Measurements from ENCODE around the gene PGBD2. TPM values are rescaled to one million over a fixed set of nuclear protein-coding genes. Genes with fewer than 3 reads are reported as not detected.
"Not testable (repeated sequence)": the region's sequence is repeated elsewhere in the genome, so short reads cannot be mapped to it uniquely, and the experiment has no call there.

Gene PGBD2
- polyA plus RNA-seq, 3 donors: 2.9 to 7.1 (median 3.9) TPM

DNA sequence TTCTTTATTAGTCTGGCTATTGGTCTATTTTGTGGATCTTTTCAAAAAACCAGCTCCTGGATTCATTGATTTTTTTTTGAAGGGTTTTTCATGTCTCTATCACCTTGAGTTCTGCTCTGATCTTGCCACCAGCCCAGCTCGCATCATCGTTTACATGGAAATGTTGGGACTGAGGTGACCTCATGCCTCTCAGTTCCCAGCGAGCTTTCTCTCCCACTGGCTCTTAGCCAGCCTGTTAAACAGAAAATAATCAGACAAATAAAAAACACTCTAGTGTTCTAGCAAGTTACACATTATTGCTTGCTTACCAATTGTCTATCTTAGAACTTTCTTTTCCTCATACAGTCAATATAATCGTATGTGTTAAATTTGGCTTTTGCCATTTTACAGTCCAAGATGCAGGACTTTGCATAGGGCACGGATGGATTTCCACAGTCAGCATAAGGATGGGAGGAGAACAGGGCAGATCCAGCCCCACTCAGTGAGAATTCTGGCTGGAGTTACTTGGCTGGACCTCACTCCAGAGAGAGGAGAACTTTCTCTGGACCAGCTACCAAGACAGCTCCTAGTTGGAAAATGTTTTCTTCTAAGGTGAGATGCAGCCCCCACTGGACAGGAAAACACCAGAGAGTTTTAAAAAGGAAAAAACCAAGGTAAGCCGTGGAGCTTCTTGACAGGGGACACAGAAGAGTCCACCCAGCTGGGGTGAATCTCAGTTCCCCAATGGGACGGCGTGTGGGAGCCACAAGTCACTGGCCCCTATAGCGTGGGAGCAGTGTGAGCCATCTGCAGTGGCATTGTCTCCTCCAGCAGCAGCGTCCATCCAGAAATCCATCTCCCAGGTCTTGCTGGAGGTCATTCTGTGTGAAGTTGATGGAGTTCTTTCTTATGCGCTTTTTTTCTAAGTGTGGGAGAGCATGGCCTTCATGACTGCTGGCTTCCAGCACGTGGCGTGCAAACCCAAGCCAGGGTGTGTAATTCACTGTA is 17.6 kb downstream of the PGBD2 start:
- Mint-ChIP-seq H3K27ac (peak overlapping the region in 1 of 7 donors; percentile 58), H3K36me3 (peaks cover 47 to 48% of the 10 kb centered on the region in 2 donors), H3K27me3 (ENCODE audit: low read depth in 3 of 3) (no peaks in the 10 kb centered on the region), H3K9me3 (peaks cover 0 to 1% (median 0%) of the 10 kb centered on the region in 7 donors), H3K4me1 (peaks cover 54% of the 10 kb centered on the region), H3K4me3 (no peak overlapping the region)
- Histone ChIP-seq H3K27me3 (ENCODE audit: control insufficient read depth in 2 of 2, insufficient read depth in 2 of 2, low read length in 2 of 2) (no peaks in the 10 kb centered on the region), H3K27ac (ENCODE audit: low read depth in 1 of 2, low read length in 2 of 2) (no peak overlapping the region), H3K9me3 (replicated peaks in 1 of 2; ENCODE audit: control insufficient read depth in 1 of 2, insufficient read depth in 1 of 2, low read length in 2 of 2) (no peaks in the 10 kb centered on the region), H3K4me2 (replicated peaks; ENCODE audit: extremely low read depth, low read length, poor library complexity, severe bottlenecking) (no peak overlapping the region), H2AFZ (ENCODE audit: insufficient read depth, low read depth, low read length, poor library complexity, severe bottlenecking) (no peak overlapping the region), H4K20me1 (ENCODE audit: insufficient read depth, low read length) (peaks cover 6% of the 10 kb centered on the region), H3K9ac (ENCODE audit: insufficient read depth, low read length, poor library complexity, severe bottlenecking) (no peak overlapping the region), H3K4me1 (ENCODE audit: control insufficient read depth in 1 of 2, insufficient read depth in 2 of 2, low read length in 2 of 2) (peaks cover 8 to 18% of the 10 kb centered on the region in 2 donors), H3K36me3 (replicated peaks in 1 of 2; ENCODE audit: control insufficient read depth in 1 of 2, insufficient read depth in 2 of 2, low read length in 2 of 2) (peaks cover 11 to 15% of the 10 kb centered on the region in 2 donors), H3K4me3 (replicated peaks in 1 of 3; ENCODE audit: low read depth in 2 of 3, low read length in 3 of 3) (no peak overlapping the region), H3K79me2 (ENCODE audit: insufficient read depth, low read length) (no peaks in the 10 kb centered on the region)
- WGBS (ENCODE audit: insufficient coverage): 79% methylated on average over 2 of the region's 13 CpGs
- intact Hi-C loops (cut with micrococcal nuclease): no loop called here
- TF ChIP-seq, protein P1, sequence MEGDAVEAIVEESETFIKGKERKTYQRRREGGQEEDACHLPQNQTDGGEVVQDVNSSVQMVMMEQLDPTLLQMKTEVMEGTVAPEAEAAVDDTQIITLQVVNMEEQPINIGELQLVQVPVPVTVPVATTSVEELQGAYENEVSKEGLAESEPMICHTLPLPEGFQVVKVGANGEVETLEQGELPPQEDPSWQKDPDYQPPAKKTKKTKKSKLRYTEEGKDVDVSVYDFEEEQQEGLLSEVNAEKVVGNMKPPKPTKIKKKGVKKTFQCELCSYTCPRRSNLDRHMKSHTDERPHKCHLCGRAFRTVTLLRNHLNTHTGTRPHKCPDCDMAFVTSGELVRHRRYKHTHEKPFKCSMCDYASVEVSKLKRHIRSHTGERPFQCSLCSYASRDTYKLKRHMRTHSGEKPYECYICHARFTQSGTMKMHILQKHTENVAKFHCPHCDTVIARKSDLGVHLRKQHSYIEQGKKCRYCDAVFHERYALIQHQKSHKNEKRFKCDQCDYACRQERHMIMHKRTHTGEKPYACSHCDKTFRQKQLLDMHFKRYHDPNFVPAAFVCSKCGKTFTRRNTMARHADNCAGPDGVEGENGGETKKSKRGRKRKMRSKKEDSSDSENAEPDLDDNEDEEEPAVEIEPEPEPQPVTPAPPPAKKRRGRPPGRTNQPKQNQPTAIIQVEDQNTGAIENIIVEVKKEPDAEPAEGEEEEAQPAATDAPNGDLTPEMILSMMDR (IDR thresholded peaks at IDR 0.05): no peak
- DNase-seq: peak in 1 of 3 donors; percentile 0

DNA sequence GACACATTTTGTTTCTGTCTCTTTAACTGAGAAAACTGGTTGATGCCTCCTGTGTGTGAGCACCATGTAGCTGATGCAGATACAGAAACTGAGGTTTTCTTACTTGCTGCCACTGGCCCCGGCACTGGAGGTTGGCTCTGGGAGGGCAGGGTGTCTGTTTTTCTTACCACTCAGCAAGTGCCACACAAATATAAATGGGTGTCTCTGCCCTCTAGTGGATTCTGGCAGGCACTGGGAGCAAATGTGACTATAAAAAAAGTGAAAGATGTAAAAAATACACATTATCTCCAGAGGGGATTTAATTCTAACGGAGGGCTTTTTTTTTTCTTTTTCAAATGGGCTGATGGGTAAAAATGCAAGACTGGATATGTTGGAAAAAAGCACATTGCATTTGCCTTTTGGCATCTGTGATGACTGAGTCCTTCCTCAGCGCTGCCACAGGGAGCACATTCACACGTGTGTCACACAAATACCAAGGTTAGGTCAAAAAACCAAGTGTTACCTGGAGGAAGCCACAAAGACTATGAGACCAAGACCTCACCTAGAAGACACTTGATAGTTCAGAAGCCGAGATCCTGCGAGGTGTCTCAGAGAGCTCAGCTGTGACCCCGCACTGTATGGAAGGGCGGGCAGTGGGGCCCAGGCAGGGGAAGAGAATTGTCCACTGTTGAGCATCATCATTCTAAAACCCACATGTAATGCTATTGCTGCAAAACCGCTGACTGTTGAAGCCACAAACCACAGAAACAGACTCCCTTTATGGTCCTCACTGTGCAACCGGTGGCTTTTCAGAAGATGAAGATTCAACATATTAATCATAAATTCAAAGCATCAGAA is 18.9 kb downstream of the PGBD2 start:
- intact Hi-C loops (cut with micrococcal nuclease): no loop called here
- H3K4me3 Mint-ChIP-seq: peak overlapping the region in 1 of 2 donors; percentile 65
- H3K4me1 Mint-ChIP-seq: peaks cover 52% of the 10 kb centered on the region
- H3K4me3 ChIP-seq (replicated peaks in 1 of 3; ENCODE audit: low read depth in 2 of 3, low read length in 3 of 3): no peak overlapping the region
- no peaks in the 10 kb centered on the region for H3K27me3 Mint-ChIP-seq (ENCODE audit: low read depth in 3 of 3)
- no peaks in the 10 kb centered on the region for H3K27me3 ChIP-seq (ENCODE audit: control insufficient read depth in 2 of 2, insufficient read depth in 2 of 2, low read length in 2 of 2)
- H3K36me3 ChIP-seq (replicated peaks in 1 of 2; ENCODE audit: control insufficient read depth in 1 of 2, insufficient read depth in 2 of 2, low read length in 2 of 2): peaks cover 0 to 8% of the 10 kb centered on the region in 2 donors
- no peak overlapping the region for H3K4me2 ChIP-seq (replicated peaks; ENCODE audit: extremely low read depth, low read length, poor library complexity, severe bottlenecking)
- 0% methylated on average over 2 of the region's 10 CpGs for WGBS (ENCODE audit: insufficient coverage)
- TF ChIP-seq, protein P1 (IDR thresholded peaks at IDR 0.05): peak; percentile 71
- H3K9me3 Mint-ChIP-seq: peaks cover 0 to 1% (median 0%) of the 10 kb centered on the region in 7 donors
- no peak overlapping the region for H3K27ac ChIP-seq (ENCODE audit: low read depth in 1 of 2, low read length in 2 of 2)
- no peak overlapping the region for H2AFZ ChIP-seq (ENCODE audit: insufficient read depth, low read depth, low read length, poor library complexity, severe bottlenecking)
- peak; percentile 21 to 35 (median 35) for DNase-seq
- no peaks in the 10 kb centered on the region for H3K9me3 ChIP-seq (replicated peaks in 1 of 2; ENCODE audit: control insufficient read depth in 1 of 2, insufficient read depth in 1 of 2, low read length in 2 of 2)
- H3K36me3 Mint-ChIP-seq: peaks cover 38 to 39% of the 10 kb centered on the region in 2 donors
- H3K9ac ChIP-seq (ENCODE audit: insufficient read depth, low read length, poor library complexity, severe bottlenecking): no peak overlapping the region
- peaks cover 1% of the 10 kb centered on the region for H4K20me1 ChIP-seq (ENCODE audit: insufficient read depth, low read length)
- H3K27ac Mint-ChIP-seq: peak overlapping the region in 4 of 7 donors; percentile 38 to 53 (median 48)
- peaks cover 8 to 18% of the 10 kb centered on the region in 2 donors for H3K4me1 ChIP-seq (ENCODE audit: control insufficient read depth in 1 of 2, insufficient read depth in 2 of 2, low read length in 2 of 2)
- H3K79me2 ChIP-seq (ENCODE audit: insufficient read depth, low read length): no peaks in the 10 kb centered on the region

DNA sequence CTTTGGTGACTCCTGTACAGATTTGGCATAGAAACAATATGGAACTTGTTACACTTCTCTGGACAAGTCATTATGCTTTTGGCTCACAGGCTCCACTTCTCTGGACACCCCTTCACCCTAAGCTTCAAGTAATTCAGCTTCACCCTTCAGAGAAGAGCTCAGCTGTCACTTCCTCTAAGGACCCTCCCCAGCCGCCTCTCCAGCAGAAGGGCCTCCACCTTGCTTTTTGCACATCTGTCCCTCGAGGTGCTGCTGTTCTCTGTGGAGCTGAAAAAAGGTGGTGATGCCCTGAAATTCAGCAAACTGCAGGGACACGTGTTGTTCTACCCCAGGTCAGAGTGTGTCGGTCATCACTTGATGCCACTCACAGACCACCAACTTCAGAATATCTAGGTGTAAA is 19.8 kb downstream of the PGBD2 start:
- H3K36me3 ChIP-seq (replicated peaks in 1 of 2; ENCODE audit: control insufficient read depth in 1 of 2, insufficient read depth in 2 of 2, low read length in 2 of 2); H2AFZ ChIP-seq (ENCODE audit: insufficient read depth, low read depth, low read length, poor library complexity, severe bottlenecking); intact Hi-C loops (cut with micrococcal nuclease); H3K27me3 ChIP-seq (ENCODE audit: control insufficient read depth in 2 of 2, insufficient read depth in 2 of 2, low read length in 2 of 2); H3K9ac ChIP-seq (ENCODE audit: insufficient read depth, low read length, poor library complexity, severe bottlenecking); H3K9me3 ChIP-seq (replicated peaks in 1 of 2; ENCODE audit: control insufficient read depth in 1 of 2, insufficient read depth in 1 of 2, low read length in 2 of 2); H3K4me3 ChIP-seq (replicated peaks in 1 of 3; ENCODE audit: low read depth in 2 of 3, low read length in 3 of 3); H3K27me3 Mint-ChIP-seq (ENCODE audit: low read depth in 3 of 3); H3K9me3 Mint-ChIP-seq; H3K4me2 ChIP-seq (replicated peaks; ENCODE audit: extremely low read depth, low read length, poor library complexity, severe bottlenecking); H3K27ac ChIP-seq (ENCODE audit: low read depth in 1 of 2, low read length in 2 of 2); H3K79me2 ChIP-seq (ENCODE audit: insufficient read depth, low read length); H4K20me1 ChIP-seq (ENCODE audit: insufficient read depth, low read length); H3K4me3 Mint-ChIP-seq: not testable (repeated sequence)
- H3K4me1 ChIP-seq (ENCODE audit: control insufficient read depth in 1 of 2, insufficient read depth in 2 of 2, low read length in 2 of 2): peaks cover 8 to 18% of the 10 kb centered on the region in 2 donors
- Mint-ChIP-seq H3K4me1 (peaks cover 50% of the 10 kb centered on the region), H3K36me3 (peaks cover 30 to 35% of the 10 kb centered on the region in 2 donors), H3K27ac (peak overlapping the region in 1 of 7 donors; percentile 50)
- DNase-seq: peak in 1 of 3 donors; percentile 1
- no CpG with 5 or more reads among the region's 4 CpGs for WGBS (ENCODE audit: insufficient coverage)
